ENCODE results near the gene TRIM36.

TRIM36 gene

GRCh38 chr5:115193295-115193694 lies 23.6 kb upstream of the TRIM36 start:
- no peak for TF ChIP-seq CTCF (IDR thresholded peaks at IDR 0.05; ENCODE audit: low read depth, low read length, missing control alignments)
- no peak for DNase-seq (ENCODE audit: low read depth)
- H3K4me3 ChIP-seq (ENCODE audit: low read depth, low read length): no peak overlapping the region

- no peak overlapping the region for H3K4me3 ChIP-seq (ENCODE audit: low read depth, low read length)
- no peak for DNase-seq (ENCODE audit: low read depth)
- no peak for TF ChIP-seq CTCF (IDR thresholded peaks at IDR 0.05; ENCODE audit: low read depth, low read length, missing control alignments)
Measured at GRCh38 chr5:115192098-115192497, 22.4 kb upstream of the TRIM36 start.

GRCh38 chr5:115191474-115192031 lies 21.8 kb upstream of the TRIM36 start:
- TF ChIP-seq CTCF (IDR thresholded peaks at IDR 0.05; ENCODE audit: low read depth, low read length, missing control alignments): no peak
- DNase-seq (ENCODE audit: low read depth): no peak
- no peak overlapping the region for H3K4me3 ChIP-seq (ENCODE audit: low read depth, low read length)

- no peak overlapping the region for H3K4me3 ChIP-seq (ENCODE audit: low read depth, low read length)
- TF ChIP-seq CTCF (IDR thresholded peaks at IDR 0.05; ENCODE audit: low read depth, low read length, missing control alignments): no peak
- no peak for DNase-seq (ENCODE audit: low read depth)
Measured at GRCh38 chr5:115190388-115190787, 20.7 kb upstream of the TRIM36 start.

- no peak for DNase-seq (ENCODE audit: low read depth)
- TF ChIP-seq CTCF (IDR thresholded peaks at IDR 0.05; ENCODE audit: low read depth, low read length, missing control alignments): no peak
- no peak overlapping the region for H3K4me3 ChIP-seq (ENCODE audit: low read depth, low read length)
Measured at GRCh38 chr5:115189866-115190265, 20.2 kb upstream of the TRIM36 start.

GRCh38 chr5:115186794-115187193 lies 17.1 kb upstream of the TRIM36 start:
- no peak for TF ChIP-seq CTCF (IDR thresholded peaks at IDR 0.05; ENCODE audit: low read depth, low read length, missing control alignments)
- DNase-seq (ENCODE audit: low read depth): no peak
- H3K4me3 ChIP-seq (ENCODE audit: low read depth, low read length): no peak overlapping the region

- no peak for TF ChIP-seq CTCF (IDR thresholded peaks at IDR 0.05; ENCODE audit: low read depth, low read length, missing control alignments)
- DNase-seq (ENCODE audit: low read depth): no peak
- no peak overlapping the region for H3K4me3 ChIP-seq (ENCODE audit: low read depth, low read length)
Measured at GRCh38 chr5:115184770-115185169, 15.1 kb upstream of the TRIM36 start.

Measured in GM12864 (cell line).